K562 (cell line): ENCODE data around the gene CARM1. TPM values are rescaled to one million over a fixed set of nuclear protein-coding genes. Genes with fewer than 3 reads are reported as not detected.

Source experiments
- ZEB2 ChIP-seq: fragments of 450-650 bp; IDR thresholded peaks from 2 replicates; pipeline ENCODE4 v1.6.1; 2016
- ZNF253 ChIP-seq: fragments of 250-450 bp; sonication (Bioruptor Pico); conservative IDR thresholded peaks from 2 replicates; pipeline ENCODE4 v1.6.1; 2021; ENCODE audit warnings: mild to moderate bottlenecking
- ZNF57 ChIP-seq: fragments of 450-650 bp; formaldehyde crosslinking; IDR thresholded peaks from 2 replicates; pipeline ENCODE4 v1.4.0; 2020; ENCODE audit warnings: mild to moderate bottlenecking, moderate library complexity
- polyA plus RNA-seq, 8 experiments: library from polyadenylated mRNA; depleted of rRNA in 4 of 8; stranded (reverse) in 5 of 8; unstranded in 3 of 8; fragments of >200 nt; fragmentation: Nextera tagmentation in 2 of 8; fragmentation: Illumina TruSeq in 1 of 8; extraction: Ambion mirVana in 2 of 8; extraction: Trizol in 1 of 8; gene quantifications; 2 replicates each; pipeline versions ENCODE4 v1.2.1 to v1.2.3, GENCODE V29; 2011 to 2014; ENCODE audit warnings: inconsistent platforms in 1 of 8, missing spikeins in 1 of 8
- total RNA-seq, 7 experiments: library from RNA; depleted of rRNA in 6 of 7; stranded (reverse); fragments of >200 nt in 6 of 7; fragmentation: Illumina TruSeq in 2 of 7; extraction: Trizol in 2 of 7; gene quantifications; 2 replicates each; pipeline versions ENCODE4 v1.2.1 to v1.2.3, GENCODE V29; 2011 to 2021; ENCODE audit warnings: low replicate concordance in 1 of 7
- TF ChIP-seq, protein P1 (sequence below): fragments of 250-450 bp; sonication (Bioruptor Pico); IDR thresholded peaks from 2 replicates; pipeline ENCODE4 v1.5.0; 2021; ENCODE audit warnings: mild to moderate bottlenecking, moderate library complexity
- TF ChIP-seq, protein P2 (sequence below): fragments of 450-650 bp; conservative IDR thresholded peaks from 2 replicates; pipeline ENCODE4 v1.6.1; 2016; ENCODE audit warnings: missing genetic modification characterization, low read depth, mild to moderate bottlenecking, control low read depth, missing compliant biosample characterization
- TF ChIP-seq, protein P3 (sequence below): sonication (generic); formaldehyde crosslinking; IDR thresholded peaks from 2 replicates; pipeline ENCODE4 v1.8.1; 2023; ENCODE audit warnings: mild to moderate bottlenecking, missing genetic modification reagents, moderate library complexity

CARM1 gene
- total and polyA plus RNA-seq, 9 of the 15 experiments (the other 6 are each of a cell fraction or from before 2014, with no cell fraction given), result 0.36 to 86.0 (median 29.7) TPM

GRCh38 chr19:10863107-10863717 is 8.1 kb upstream of the CARM1 start (continued):
- TF ChIP-seq, protein P1, sequence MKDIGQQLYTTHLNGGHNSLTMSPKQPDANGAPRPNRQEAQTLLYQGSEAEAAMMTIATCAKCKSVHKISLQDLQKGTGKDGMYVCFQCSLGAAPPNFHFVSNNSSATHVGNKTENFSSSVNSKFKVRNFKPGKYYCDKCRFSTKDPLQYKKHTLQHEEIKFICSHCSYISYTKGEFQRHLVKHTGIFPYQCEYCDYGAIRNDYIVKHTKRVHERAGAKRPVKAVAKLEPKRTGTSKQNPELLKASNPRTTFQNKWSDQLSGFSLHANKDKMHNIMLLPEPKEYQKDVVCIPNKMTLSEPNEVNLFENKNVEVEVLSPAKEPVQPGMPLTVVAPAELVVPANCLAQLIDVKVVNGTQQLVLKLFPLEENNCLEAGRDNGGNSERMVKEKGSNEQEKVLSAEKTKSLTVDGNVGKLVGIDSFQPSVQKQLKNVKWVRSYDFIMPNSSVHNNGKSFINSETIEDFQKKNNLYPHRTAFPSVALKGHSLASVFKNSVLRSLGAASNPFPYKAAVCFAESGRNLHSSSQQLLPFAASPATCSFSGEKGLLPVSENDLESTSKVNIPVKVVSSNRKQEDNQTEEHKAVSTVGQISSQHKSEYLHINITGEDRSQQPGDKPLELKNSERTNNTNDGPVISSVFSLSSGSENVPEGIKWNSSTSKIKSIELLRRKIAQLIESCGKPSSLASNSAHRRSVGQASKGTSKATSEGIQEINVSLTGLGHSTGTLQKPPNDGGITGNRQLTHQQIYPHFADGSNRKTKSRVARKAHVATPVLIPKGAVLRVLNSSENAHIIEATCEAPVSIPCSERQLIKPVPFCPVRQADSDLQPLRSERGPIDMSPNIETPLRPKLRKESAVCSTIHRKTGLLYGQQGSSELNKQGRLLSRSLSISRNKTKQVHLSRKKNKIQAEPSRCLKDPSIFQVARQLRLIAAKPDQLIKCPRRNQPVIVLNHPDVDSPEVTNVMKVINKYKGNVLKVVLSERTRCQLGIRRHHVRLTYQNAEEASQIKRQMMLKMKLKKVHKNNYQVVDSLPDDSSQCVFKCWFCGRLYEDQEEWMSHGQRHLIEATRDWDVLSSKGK (CRISPR knock-in tag), result no peak
- TF ChIP-seq, protein P2, sequence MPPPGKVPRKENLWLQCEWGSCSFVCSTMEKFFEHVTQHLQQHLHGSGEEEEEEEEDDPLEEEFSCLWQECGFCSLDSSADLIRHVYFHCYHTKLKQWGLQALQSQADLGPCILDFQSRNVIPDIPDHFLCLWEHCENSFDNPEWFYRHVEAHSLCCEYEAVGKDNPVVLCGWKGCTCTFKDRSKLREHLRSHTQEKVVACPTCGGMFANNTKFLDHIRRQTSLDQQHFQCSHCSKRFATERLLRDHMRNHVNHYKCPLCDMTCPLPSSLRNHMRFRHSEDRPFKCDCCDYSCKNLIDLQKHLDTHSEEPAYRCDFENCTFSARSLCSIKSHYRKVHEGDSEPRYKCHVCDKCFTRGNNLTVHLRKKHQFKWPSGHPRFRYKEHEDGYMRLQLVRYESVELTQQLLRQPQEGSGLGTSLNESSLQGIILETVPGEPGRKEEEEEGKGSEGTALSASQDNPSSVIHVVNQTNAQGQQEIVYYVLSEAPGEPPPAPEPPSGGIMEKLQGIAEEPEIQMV, result no peak
- TF ChIP-seq ZEB2 (no peak), ZNF57 (CRISPR knock-in tag) (no peak), ZNF253 (CRISPR knock-in tag) (no peak)
- TF ChIP-seq, protein P3, sequence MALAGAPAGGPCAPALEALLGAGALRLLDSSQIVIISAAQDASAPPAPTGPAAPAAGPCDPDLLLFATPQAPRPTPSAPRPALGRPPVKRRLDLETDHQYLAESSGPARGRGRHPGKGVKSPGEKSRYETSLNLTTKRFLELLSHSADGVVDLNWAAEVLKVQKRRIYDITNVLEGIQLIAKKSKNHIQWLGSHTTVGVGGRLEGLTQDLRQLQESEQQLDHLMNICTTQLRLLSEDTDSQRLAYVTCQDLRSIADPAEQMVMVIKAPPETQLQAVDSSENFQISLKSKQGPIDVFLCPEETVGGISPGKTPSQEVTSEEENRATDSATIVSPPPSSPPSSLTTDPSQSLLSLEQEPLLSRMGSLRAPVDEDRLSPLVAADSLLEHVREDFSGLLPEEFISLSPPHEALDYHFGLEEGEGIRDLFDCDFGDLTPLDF, result no peak
